NCI-H748 (cell line): ENCODE results near the gene NCAM1.

ENCODE experiments used
- DNase-seq: peaks from one replicate; lab custom pipeline; 2025; ENCODE audit not compliant: unreplicated experiment; lab: John Stamatoyannopoulos, UW

NCAM1 gene

DNA sequence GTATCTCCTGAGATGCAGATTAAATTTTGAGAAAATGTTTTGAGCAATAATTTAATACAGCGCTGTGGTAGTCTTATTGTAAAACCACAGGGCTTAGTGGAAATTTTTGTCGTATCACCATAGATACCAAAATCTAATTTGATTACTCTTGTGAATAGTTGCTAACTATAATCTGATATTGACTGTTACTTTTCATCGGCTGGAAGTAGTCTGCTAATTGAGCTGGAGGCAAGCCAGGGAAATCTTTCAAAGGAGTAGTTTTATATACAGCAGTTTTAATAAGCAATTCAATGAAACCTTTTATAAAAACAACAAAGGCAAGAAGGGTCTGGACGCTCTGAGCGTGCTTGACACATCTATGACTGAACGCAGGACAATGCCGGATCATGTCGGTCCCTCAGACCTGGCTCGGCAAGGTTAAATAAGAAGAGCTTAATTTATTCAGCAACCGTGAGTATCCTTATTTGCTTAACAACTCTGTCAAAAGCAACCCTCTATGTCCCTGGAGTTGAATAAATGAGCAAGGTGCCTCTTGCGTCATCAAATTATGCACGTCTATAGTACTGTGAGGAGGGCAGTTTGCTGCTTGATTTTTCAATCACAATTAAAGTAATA is 121.2 kb downstream of the NCAM1 start:
- peak; percentile 95 for DNase-seq

DNA sequence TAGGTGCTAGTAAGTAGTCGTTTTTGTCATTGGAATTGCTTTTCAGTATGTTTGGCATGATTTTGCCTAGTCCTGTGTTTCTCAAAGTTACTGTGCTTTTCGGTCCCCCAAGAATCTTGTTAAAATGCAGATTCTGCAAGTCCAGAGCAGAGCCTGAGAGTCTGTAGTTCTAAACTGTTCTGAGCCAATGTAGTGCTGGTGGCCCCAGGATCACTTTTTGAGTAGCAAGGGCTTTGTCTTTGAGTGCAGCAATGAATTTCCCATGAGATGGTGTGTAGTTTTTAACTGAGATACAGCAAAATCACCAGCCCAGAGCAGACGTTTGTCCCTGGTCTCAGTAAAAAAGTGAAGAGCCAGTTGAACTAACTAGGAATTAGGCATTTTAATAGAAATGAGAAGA is 122.4 kb downstream of the NCAM1 start:
- no peak for DNase-seq

DNA sequence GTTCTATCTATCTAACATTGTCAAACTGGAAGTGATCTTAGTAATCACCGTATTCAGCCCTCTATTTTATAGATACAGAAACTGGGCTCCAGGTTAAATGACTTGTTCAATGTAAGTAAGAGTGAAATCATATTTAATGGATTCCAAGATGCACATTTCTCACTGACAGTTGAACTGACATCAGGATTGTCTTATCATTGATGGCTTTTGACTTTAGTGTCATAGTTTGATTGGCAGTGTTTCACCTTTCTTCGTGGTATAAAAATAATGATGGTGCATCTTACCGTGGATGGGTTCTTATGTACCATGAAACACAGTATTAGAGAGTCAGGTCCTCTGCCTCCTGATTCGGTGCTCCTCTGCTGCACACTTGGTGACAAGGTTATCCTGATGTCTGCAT is 123.1 kb downstream of the NCAM1 start:
- DNase-seq: no peak

DNA sequence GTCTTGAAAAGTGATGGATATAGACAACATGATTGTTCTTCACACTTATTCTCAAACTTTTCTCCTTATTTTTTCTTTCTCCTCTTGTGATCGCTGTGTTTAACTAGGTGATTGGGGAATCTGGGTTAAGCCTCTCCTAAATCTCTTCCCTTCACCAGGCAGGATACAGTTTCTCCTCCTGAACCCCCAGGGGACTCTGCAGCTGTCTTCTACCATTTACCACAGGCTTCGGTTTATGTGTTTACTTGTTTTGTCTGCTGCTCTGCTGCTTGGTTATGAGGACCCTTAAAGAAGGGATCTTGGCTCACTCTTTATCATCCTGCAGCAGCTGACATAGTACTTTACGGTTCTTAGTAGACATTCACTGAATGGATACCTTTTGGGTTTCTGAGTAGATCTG is 124.2 kb downstream of the NCAM1 start:
- no peak for DNase-seq

DNA sequence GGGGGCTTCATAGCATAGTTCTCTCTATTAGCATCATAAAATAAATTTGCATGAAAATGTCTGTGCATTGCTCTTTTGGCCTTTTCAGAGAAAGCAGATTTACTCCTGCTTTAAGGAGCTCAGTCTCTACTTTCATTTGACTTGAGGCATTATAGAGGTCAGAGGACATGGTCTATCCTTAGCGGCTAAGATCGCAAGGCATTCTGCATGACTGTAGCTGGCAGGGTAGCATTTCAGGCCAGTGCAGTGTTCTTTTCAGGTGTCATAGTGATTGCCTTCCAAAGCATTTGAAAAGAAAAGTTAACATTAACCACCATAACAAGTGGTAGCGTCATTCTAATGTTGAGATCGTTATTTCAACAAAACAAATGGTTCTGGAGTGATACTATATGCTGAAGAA is 126.5 kb downstream of the NCAM1 start:
- no peak for DNase-seq

- DNase-seq: peak; percentile 36
Observed at GRCh38 chr11:113090716-113091480, 129.7 kb downstream of the NCAM1 start.

- no peak for DNase-seq
Observed at GRCh38 chr11:113091481-113091780, 130.2 kb downstream of the NCAM1 start.

GRCh38 chr11:113096648-113097047 is 135.4 kb downstream of the NCAM1 start:
- no peak for DNase-seq

- peak; percentile 12 for DNase-seq
Observed at GRCh38 chr11:113103932-113104690, 142.9 kb downstream of the NCAM1 start.

DNA sequence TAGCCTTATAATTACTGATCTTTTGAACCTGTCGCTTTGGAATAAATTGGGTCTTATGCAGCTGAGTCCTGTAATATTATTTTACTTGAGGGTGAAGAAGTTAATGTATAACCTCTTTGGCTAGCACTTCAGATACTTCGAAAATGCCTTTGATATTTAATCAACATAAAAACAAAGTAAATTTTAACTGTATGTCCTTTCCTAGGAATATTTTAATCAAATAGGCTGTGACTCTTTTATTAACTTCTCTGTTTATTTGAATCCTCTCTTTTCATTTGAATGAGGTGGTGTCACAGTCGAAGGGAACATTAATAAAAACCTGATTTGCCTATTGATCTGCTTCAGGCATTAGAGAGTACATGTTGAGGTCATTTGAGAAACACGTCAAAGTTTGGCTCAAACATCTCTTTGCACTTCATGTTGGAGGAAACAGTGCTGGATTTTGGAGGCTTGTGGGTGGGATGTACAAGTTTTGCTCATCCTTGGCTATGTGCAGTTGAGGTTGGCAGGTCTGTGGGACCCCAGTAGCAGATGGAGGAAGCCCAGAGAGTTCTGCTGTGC is 143.6 kb downstream of the NCAM1 start:
- no peak for DNase-seq

- no peak for DNase-seq
Observed at GRCh38 chr11:113105592-113105991, 144.4 kb downstream of the NCAM1 start.

DNA sequence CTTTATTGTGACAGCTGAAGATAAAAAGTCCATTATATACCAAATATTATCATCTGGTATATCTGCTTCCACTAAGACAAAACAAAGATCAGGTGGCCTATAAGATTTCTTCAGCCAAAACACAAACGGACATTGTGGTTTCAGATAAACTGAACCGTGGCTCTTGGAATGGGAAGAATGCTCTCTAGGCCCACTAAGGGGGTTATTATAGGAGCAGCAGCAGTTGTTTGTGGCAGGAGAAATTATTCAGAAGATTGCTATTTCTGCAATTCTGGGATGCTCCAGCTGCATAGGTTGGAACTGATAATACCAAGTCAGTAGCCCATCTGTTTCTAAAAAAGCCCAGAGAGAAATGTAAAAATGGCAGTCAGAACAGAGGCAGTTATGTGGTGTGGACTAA is 145.3 kb downstream of the NCAM1 start:
- no peak for DNase-seq

- no peak for DNase-seq
Observed at GRCh38 chr11:113110046-113110445, 148.8 kb downstream of the NCAM1 start.

DNA sequence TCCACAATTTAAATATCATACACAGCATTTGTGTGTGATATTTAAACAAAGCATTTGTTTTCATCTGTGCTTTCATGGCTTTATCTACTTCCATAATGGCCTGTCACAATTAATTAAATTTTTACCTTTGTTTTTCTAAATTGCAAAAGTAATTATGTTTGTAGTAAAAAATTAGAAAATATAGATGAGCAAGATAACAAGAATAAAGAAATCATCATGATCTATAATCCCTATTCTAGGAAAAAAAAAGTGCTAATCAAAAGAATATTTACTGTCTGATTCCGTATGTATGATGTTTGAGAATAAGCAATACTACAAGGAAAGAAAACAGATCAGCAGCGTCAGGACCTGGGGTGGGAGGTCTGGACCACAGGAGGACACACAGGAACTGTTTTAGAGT is 149.9 kb downstream of the NCAM1 start:
- DNase-seq: no peak

GRCh38 chr11:113112307-113112706 is 151.1 kb downstream of the NCAM1 start:
- no peak for DNase-seq

DNA sequence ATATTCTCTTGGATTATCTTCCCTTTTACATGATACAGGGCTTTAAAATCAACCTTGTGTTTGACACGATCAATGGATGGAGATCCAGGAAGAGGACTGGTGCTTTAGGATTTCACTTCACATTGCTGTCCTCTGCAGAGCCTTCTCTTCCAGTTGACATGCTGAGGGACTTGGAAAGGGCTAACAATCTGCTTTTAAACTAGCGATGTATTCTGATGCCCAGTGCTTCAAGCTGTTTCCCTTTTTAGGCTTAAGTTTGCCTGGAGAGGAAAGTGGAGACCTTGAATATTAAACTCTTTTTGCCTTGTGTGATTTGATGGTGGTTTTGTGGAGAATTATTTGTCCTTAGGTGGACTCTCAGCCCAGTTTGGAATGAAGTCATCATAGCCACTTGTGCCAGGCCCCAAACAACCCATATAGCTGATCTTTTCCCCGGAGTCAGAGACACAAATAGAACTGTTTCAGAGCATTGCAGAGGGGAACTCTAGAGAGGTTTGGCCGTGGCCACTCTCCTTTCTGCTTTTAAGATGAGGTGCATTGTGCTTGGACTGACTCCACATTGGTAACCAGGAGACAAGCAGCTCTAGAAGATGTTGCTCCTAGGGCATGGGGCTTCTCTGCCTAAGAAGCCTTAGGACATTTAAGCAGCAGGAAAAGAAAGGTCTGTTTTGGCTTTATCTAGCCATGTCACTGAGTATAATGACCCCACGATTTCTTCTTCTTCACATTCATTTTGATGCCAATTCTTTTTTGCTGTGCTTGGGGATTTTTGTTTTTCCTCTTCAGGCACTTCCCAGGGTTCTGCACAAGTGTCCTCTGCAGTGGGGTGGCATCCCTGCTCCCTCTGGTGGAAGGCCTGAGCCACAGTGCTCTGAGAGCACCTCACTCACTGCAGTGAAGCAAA is 152.8 kb downstream of the NCAM1 start:
- DNase-seq: peak; percentile 75

DNA sequence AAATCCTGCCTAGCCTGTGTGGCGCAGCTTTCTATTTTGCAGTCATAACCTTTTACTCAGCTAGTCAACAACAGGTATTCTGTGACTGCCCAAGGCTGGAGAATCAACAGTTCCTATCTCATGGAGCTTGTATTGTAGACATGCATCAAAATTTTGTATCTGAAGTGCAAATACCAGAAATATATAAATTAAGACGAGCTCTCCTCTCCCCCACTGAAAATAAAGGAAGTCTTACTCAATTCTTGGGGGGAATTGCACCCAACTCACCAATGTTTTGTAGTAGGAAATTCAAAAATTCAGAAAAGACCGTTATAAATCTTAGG is 153.4 kb downstream of the NCAM1 start:
- no peak for DNase-seq

DNA sequence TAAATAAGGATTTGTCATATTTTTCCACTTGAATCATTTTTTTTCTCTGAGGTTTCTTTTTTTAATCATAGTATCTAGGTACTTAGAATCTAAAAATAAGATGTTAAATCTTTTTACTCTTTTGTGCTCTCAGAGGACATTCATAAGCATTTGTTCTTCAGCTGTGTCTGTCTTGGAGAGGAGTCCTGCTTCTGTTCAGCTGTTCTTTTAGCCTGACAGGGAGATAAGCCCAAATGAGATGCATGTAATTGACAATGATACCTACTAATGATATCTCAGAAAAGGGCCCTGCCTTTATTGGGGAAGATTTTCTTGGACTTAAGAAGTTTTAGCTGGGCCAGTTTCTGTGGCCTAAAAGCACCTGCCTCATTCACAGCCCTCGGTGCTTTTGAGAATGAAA is 156.9 kb downstream of the NCAM1 start:
- no peak for DNase-seq

- no peak for DNase-seq
Observed at GRCh38 chr11:113119074-113119473, 157.9 kb downstream of the NCAM1 start.

DNA sequence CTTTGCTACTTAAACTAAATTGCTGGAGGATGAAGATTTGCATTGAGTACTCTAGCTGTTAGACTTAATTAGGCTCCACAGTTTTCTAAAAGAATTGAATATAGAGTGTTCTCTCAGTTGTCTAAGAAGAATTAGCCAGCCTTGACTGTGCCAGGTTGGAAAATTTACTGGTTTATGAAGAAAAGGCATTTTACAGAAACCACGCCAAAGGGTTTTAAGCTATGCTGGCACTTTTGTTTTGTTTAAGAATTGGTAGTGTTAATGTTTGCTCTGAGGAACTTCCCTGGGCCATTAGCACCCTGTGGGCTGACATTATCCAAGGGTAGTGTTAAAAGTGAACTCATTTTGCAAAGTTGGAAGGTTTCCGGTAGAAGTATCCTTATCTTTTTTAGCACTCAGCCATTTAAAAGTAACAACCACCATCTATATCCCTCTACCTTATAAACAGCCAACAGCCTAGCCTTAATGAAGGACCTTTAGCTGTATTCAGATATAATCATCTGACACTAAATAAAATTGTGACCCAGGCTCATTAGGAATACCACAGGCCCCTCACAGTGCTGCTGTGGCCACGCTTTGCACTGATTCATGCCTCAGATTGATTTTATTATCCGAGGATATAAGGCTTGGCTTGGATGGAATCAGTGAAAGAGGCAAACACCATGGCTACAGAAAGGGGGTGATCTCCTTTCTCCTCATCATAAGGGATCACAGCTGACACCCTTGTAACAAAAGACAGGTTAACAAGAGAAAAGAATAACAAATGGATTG is 158.9 kb downstream of the NCAM1 start:
- no peak for DNase-seq
